HG03135 (cell line): ENCODE results near the gene TSEN34.
"Not testable (repeated sequence)": the region's sequence is repeated elsewhere in the genome, so short reads cannot be mapped to it uniquely, and the experiment has no call there.

Experiments
- ATAC-seq: cut with Tn5 transposase; IDR thresholded peaks from one replicate; pipeline ENCODE4 v1.9.1; 2021; ENCODE audit warnings: mild to moderate bottlenecking, moderate library complexity; ENCODE audit not compliant: unreplicated experiment

The TSEN34 gene

GRCh38 chr19:54229146-54229545 is 38.0 kb downstream of the TSEN34 start:
- ATAC-seq, result no peak

GRCh38 chr19:54230031-54230430 is 38.9 kb downstream of the TSEN34 start:
- ATAC-seq, result no peak

- no peak for ATAC-seq
Observed at GRCh38 chr19:54231077-54231931, 40.2 kb downstream of the TSEN34 start.

DNA sequence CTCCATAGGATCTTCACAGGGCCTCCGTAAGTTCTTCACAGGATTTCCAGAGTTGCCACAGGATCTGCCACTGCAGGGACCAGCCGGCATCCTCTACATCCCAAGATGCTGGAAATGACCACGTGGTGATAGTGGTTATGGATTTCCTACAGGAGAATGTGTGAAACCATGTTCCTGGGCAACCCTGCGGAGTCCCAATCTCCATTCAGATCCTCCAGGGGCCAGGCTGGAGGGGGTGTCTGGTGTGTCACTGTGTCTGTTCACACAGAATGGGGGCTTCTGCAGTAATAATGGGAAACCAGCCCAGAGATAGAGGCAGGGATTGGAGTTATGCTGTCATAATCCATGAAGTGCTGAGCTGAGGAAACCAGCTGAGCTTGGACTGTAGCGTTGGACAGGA is 42.8 kb downstream of the TSEN34 start:
- ATAC-seq, result no peak

DNA sequence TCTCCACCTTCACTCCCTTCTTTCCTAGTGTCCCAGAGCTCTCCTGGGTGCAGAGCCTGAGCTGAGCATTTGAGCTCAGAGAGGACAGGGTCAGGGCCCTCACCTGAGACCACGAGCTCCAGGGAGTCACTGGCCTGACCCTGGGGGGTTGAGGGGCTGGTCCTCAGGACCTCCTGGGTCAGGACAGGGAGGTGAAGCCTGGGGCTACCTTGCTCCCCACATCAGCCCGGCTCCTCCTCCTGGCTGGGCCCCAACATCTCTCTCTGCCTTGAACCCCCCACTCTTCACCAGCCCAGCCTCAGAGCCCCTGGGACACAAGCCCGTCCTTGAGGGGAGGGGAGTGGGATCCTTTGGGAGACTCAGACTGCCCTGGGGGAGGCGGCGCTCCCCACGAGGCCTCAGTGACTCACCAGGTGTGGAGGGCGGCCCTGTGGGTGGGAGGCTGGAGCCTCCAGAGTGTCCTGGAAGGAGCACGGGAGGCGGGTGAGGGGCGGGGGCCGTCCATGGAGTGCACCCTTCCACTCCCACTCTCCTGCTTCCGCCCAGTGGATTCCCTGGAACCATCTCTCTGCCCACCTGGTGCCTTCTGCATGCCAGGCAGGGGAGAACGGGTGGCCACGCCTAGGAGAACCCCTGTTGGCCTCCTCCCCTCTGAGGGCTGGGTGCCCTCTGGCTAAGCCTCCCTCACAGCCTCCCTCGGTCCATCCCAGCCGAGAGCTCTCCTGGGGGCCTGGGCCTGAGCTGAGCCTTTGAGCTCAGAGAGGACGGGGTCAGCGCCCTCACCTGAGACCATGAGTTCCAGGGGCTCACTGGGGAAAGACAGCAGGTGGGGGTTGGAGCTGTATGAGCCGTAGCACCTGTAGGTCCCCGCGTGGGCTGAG is 48.6 kb downstream of the TSEN34 start:
- ATAC-seq, result not testable (repeated sequence)

GRCh38 chr19:54240372-54241336 is 49.5 kb downstream of the TSEN34 start:
- ATAC-seq, result not testable (repeated sequence)

GRCh38 chr19:54242234-54242633 is 51.1 kb downstream of the TSEN34 start:
- not testable (repeated sequence) for ATAC-seq

GRCh38 chr19:54242646-54243045 is 51.5 kb downstream of the TSEN34 start, which contains the start of gene LILRA6:
LILRA6 (minus strand) TSS chr19:54242790.
- not testable (repeated sequence) for ATAC-seq

- ATAC-seq, result not testable (repeated sequence)
Observed at GRCh38 chr19:54243809-54244208, 52.7 kb downstream of the TSEN34 start.
